Endothelial cell of umbilical vein (primary cell): ENCODE results near the gene NCS1. TPM values are rescaled to one million over a fixed set of nuclear protein-coding genes. Genes with fewer than 3 reads are reported as not detected.

Source experiments
- BruUV-seq: library from RNA; stranded (reverse); fragments of 400-500 nt; replicated peaks from 2 replicates; lab custom pipeline; 2021; lab: Mats Ljungman, UMichigan
- CTCF ChIA-PET: fragments of 300-600, 350-600 bp; sonication (Branson Sonifier 250); formaldehyde crosslinking; loops from one replicate; lab custom pipeline; 2021; ENCODE audit warnings: antibody characterized with exemption, inconsistent platforms; lab: Charles Lee
- POLR2A ChIA-PET: fragments of 300-600, 350-600 bp; sonication (Branson Sonifier 250); formaldehyde crosslinking; loops from one replicate; lab custom pipeline; 2021; ENCODE audit warnings: antibody characterized with exemption, inconsistent platforms; lab: Charles Lee
- DNase-seq: peaks from one replicate; pipeline ENCODE4 v3.0.0-alpha.2; 2011; ENCODE audit warnings: low read depth, low spot score
- FAIRE-seq: peaks from 2 replicates; lab custom pipeline; 2011; peaks lifted over from hg19 to GRCh38; lab: Jason Lieb, UNC
- H2AFZ ChIP-seq: 2 replicates; pipeline ENCODE4 v1.6.0; 2012; ENCODE audit warnings: low read depth, low read length, control low read depth, inconsistent platforms
- H3K27ac ChIP-seq: 2 replicates; pipeline ENCODE4 v1.5.1; 2011; ENCODE audit warnings: low read depth, mild to moderate bottlenecking, control low read depth, low read length, moderate library complexity; ENCODE audit not compliant: insufficient read depth
- H3K27me3 ChIP-seq, 2 experiments: 2 replicates each; pipeline versions ENCODE4 v1.6.0 to v1.6.1; 2011; ENCODE audit warnings: low read length in 2 of 2, mixed read lengths in 1 of 2; ENCODE audit not compliant: control insufficient read depth in 2 of 2, insufficient read depth in 2 of 2
- H3K36me3 ChIP-seq, 2 experiments: 2 replicates in 1 of 2; 3 replicates in 1 of 2; pipeline ENCODE4 v1.5.1; 2011; ENCODE audit warnings: low read length in 2 of 2, mild to moderate bottlenecking in 1 of 2, moderate library complexity in 1 of 2; ENCODE audit not compliant: control insufficient read depth in 2 of 2, insufficient read depth in 2 of 2; ENCODE audit errors: extremely low read depth in 1 of 2
- H3K4me1 ChIP-seq: 3 replicates; pipeline ENCODE4 v1.5.1; 2011; ENCODE audit warnings: mild to moderate bottlenecking, low read length; ENCODE audit not compliant: control insufficient read depth, insufficient read depth; ENCODE audit errors: extremely low read depth
- H3K4me2 ChIP-seq: 2 replicates; pipeline ENCODE4 v1.6.1; 2011; ENCODE audit warnings: low read length, control low read depth, mixed read lengths; ENCODE audit not compliant: insufficient read depth
- H3K4me3 ChIP-seq, 3 experiments: fragments of 200-600 bp in 1 of 3; sonication (generic), shearing (Covaris generic) in 1 of 3; replicated peaks in 1 of 3; 2 replicates each; pipeline ENCODE4 v1.5.1; 2011 to 2016; ENCODE audit warnings: control low read depth in 3 of 3, low read length in 3 of 3, mild to moderate bottlenecking in 2 of 3, inconsistent platforms in 1 of 3, low read depth in 1 of 3, moderate library complexity in 1 of 3; ENCODE audit not compliant: insufficient read depth in 1 of 3
- H3K79me2 ChIP-seq: 2 replicates; pipeline ENCODE4 v1.6.0; 2012; ENCODE audit warnings: low read length, inconsistent platforms; ENCODE audit not compliant: control insufficient read depth, insufficient read depth
- H3K9ac ChIP-seq: replicated peaks from 2 replicates; pipeline ENCODE3; 2011; ENCODE audit warnings: low read length, control low read depth; ENCODE audit not compliant: insufficient read depth; ENCODE audit errors: extremely low read depth
- H3K9me1 ChIP-seq: replicated peaks from 3 replicates; pipeline ENCODE4 v1.6.0; 2011; ENCODE audit warnings: mild to moderate bottlenecking, low read length; ENCODE audit not compliant: control insufficient read depth, insufficient read depth; ENCODE audit errors: extremely low read depth
- H3K9me3 ChIP-seq: replicated peaks from 2 replicates; pipeline ENCODE4 v1.5.1; 2012; ENCODE audit warnings: low read length, inconsistent platforms; ENCODE audit not compliant: control insufficient read depth, insufficient read depth
- H4K20me1 ChIP-seq: replicated peaks from 2 replicates; pipeline ENCODE3; 2011; ENCODE audit warnings: mild to moderate bottlenecking, low read length; ENCODE audit not compliant: control insufficient read depth, insufficient read depth; ENCODE audit errors: extremely low read depth
- CTCF ChIP-seq, 2 donors: IDR thresholded peaks; 1 replicate in 1 of 2; 2 replicates in 1 of 2; pipeline ENCODE4 v1.5.1; 2011; ENCODE audit warnings: low read length in 2 of 2, mild to moderate bottlenecking in 2 of 2, moderate library complexity in 2 of 2, control low read depth in 1 of 2, inconsistent platforms in 1 of 2, low read depth in 1 of 2; ENCODE audit not compliant: insufficient read depth in 1 of 2; ENCODE audit errors: extremely low read depth in 1 of 2
- EZH2 ChIP-seq: IDR thresholded peaks from 2 replicates; pipeline ENCODE4 v1.6.1; 2012; ENCODE audit warnings: borderline replicate concordance, low read depth, mild to moderate bottlenecking, moderate library complexity, low read length, inconsistent platforms; ENCODE audit not compliant: severe bottlenecking
- FOS ChIP-seq: IDR thresholded peaks from 2 replicates; pipeline ENCODE4 v1.6.1; 2011; ENCODE audit warnings: mild to moderate bottlenecking, low read length, moderate library complexity, borderline replicate concordance; ENCODE audit not compliant: insufficient read depth
- GATA2 ChIP-seq: IDR thresholded peaks from 2 replicates; pipeline ENCODE4 v1.7.0; 2011; ENCODE audit warnings: low read depth, mild to moderate bottlenecking, moderate library complexity, mixed read lengths, low read length; ENCODE audit not compliant: insufficient read length, insufficient read depth
- JUN ChIP-seq: IDR thresholded peaks from 2 replicates; pipeline ENCODE4 v1.6.1; 2011; ENCODE audit warnings: borderline replicate concordance, low read depth; ENCODE audit not compliant: insufficient read length, insufficient read depth
- MAX ChIP-seq: IDR thresholded peaks from 2 replicates; pipeline ENCODE4 v1.6.1; 2011; ENCODE audit not compliant: insufficient read depth, insufficient read length
- MYC ChIP-seq: IDR thresholded peaks from one replicate; pipeline ENCODE4 v1.6.1; 2011; ENCODE audit warnings: mild to moderate bottlenecking, low read depth, low read length
- POLR2A ChIP-seq: IDR thresholded peaks from 2 replicates; pipeline ENCODE4 v1.6.1; 2012; ENCODE audit warnings: low read depth, mild to moderate bottlenecking, control low read depth, low read length
- POLR2AphosphoS5 ChIP-seq: IDR thresholded peaks from 2 replicates; pipeline ENCODE4 v1.6.1; 2012; ENCODE audit warnings: low read depth, mild to moderate bottlenecking, control low read depth, low read length, moderate library complexity; ENCODE audit not compliant: insufficient read depth
- dilution Hi-C: fragments of 300-500 bp; cut with MboI; formaldehyde crosslinking; loops from one replicate; pipeline ENCODE4 v1.15.0; 2019; ENCODE audit warnings: low sequenced_read_pairs; ENCODE audit not compliant: extremely low pct_ligation_motif_present
- intact Hi-C: fragments of 100-400 bp; cut with micrococcal nuclease; formaldehyde crosslinking; loops from one replicate; pipeline ENCODE4 v1.10.0; 2022
- polyA plus RNA-seq, 4 experiments: library from polyadenylated mRNA; depleted of rRNA in 3 of 4; stranded (reverse) in 3 of 4; unstranded in 1 of 4; fragments of >200 nt; gene quantifications; 2 replicates each; pipeline versions ENCODE4 v1.2.1 to v1.2.3, GENCODE V29; 2011 to 2012; ENCODE audit warnings: missing spikeins in 1 of 4
- total RNA-seq: library from RNA; stranded (reverse); gene quantifications from 2 replicates; pipeline ENCODE4 v1.2.3, GENCODE V29; 2021

The NCS1 gene
- total and polyA plus RNA-seq, 2 donors (not counting 3 experiments of a cell fraction or from before 2014, with no cell fraction given), result 53.6 to 77.4 TPM

GRCh38 chr9:130225071-130225470, 52.9 kb downstream of the NCS1 start:
- dilution Hi-C loops, result no loop called here
- Histone ChIP-seq H3K9ac (no peak overlapping the region), H3K4me1 (no peaks in the 10 kb centered on the region), H3K79me2 (no peaks in the 10 kb centered on the region), H3K27me3 (no peaks in the 10 kb centered on the region), H3K27ac (no peak overlapping the region), H2AFZ (no peak overlapping the region), H3K4me3 (no peak overlapping the region), H3K4me2 (no peak overlapping the region), H4K20me1 (no peaks in the 10 kb centered on the region), H3K9me3 (no peaks in the 10 kb centered on the region), H3K36me3 (peaks cover 0 to 8% of the 10 kb centered on the region in 2 experiments), H3K9me1 (no peaks in the 10 kb centered on the region)
- ChIA-PET CTCF (no interaction called here), POLR2A (no interaction called here)
- intact Hi-C loops, result no loop called here
- TF ChIP-seq GATA2 (no peak), MYC (no peak), CTCF (IDR thresholded peaks at IDR 0.05; ENCODE audit: extremely low read depth in 1 of 2, insufficient read depth in 1 of 2, low read depth in 1 of 2, low read length in 2 of 2) (no peak), EZH2 (no peak), MAX (no peak), POLR2AphosphoS5 (no peak), POLR2A (no peak), FOS (no peak), JUN (no peak)
- no peak for FAIRE-seq
- no peak for DNase-seq
- no TSS peak for BruUV-seq
